ENCODE results near the gene RCN2. TPM values are rescaled to one million over a fixed set of nuclear protein-coding genes. Genes with fewer than 3 reads are reported as not detected.
"Not testable (repeated sequence)": the region's sequence is repeated elsewhere in the genome, so short reads cannot be mapped to it uniquely, and the experiment has no call there.

The RCN2 gene
- total RNA-seq (68.4 and 73.4 TPM in 2 replicates), polyA plus RNA-seq (150 and 160 TPM in 2 replicates)

GRCh38 chr15:76931397-76932134 lies at the start of gene RCN2:
Gene RCN2, plus strand, starts transcription at chr15:76931749. Its CDS starts 93 bp downstream, at chr15:76931842.
- Histone ChIP-seq H3K4me1 (ENCODE audit: low read depth) (peaks cover 13% of the 10 kb centered on the region), H3K9me3 (ENCODE audit: low read depth) (no peaks in the 10 kb centered on the region)
- TF ChIP-seq CTCF (IDR thresholded peaks at IDR 0.05; ENCODE audit: low read depth, low read length) = no peak

GRCh38 chr15:76885212-76885611 lies 46.3 kb upstream of the RCN2 start:
- H3K36me3 ChIP-seq = peaks cover 6% of the 10 kb centered on the region
- no peak for DNase-seq (ENCODE audit: low read depth in 1 of 2, low spot score in 1 of 2)
- H3K9me3 ChIP-seq (ENCODE audit: low read depth) = no peaks in the 10 kb centered on the region
- no peak overlapping the region for H3K27ac ChIP-seq
- no peak for TF ChIP-seq CTCF (IDR thresholded peaks at IDR 0.05; ENCODE audit: low read depth, low read length)
- H3K27me3 ChIP-seq = no peaks in the 10 kb centered on the region
- no peaks in the 10 kb centered on the region for H3K4me1 ChIP-seq (ENCODE audit: low read depth)
- H3K4me3 ChIP-seq = no peak overlapping the region

More at GRCh38 chr15:76931397-76932134, at the start of gene RCN2:
- H3K36me3 ChIP-seq = peaks cover 23% of the 10 kb centered on the region
- H3K27ac ChIP-seq = peak within 1 kb of the TSS; percentile 87
- peak; percentile 97 to 98 for DNase-seq (ENCODE audit: low read depth in 1 of 2, low spot score in 1 of 2)
- peak within 1 kb of the TSS; percentile 73 for H3K4me3 ChIP-seq
- no peaks in the 10 kb centered on the region for H3K27me3 ChIP-seq

- H3K9me3 ChIP-seq (ENCODE audit: low read depth); H3K36me3 ChIP-seq; H3K27ac ChIP-seq; H3K4me3 ChIP-seq; H3K27me3 ChIP-seq; DNase-seq (ENCODE audit: low read depth in 1 of 2, low spot score in 1 of 2); H3K4me1 ChIP-seq (ENCODE audit: low read depth): not testable (repeated sequence)
Observed at GRCh38 chr15:76887280-76888141, 44.0 kb upstream of the RCN2 start.

GRCh38 chr15:76892836-76893235 lies 38.7 kb upstream of the RCN2 start:
- not testable (repeated sequence) for H3K27me3 ChIP-seq; H3K36me3 ChIP-seq; H3K27ac ChIP-seq; H3K9me3 ChIP-seq (ENCODE audit: low read depth); DNase-seq (ENCODE audit: low read depth in 1 of 2, low spot score in 1 of 2); H3K4me1 ChIP-seq (ENCODE audit: low read depth); H3K4me3 ChIP-seq

GRCh38 chr15:76894174-76894573 lies 37.4 kb upstream of the RCN2 start:
- Histone ChIP-seq H3K9me3 (ENCODE audit: low read depth) (no peaks in the 10 kb centered on the region), H3K4me3 (no peak overlapping the region), H3K27ac (no peak overlapping the region), H3K4me1 (ENCODE audit: low read depth) (no peaks in the 10 kb centered on the region), H3K36me3 (no peaks in the 10 kb centered on the region), H3K27me3 (no peaks in the 10 kb centered on the region)
- no peak for TF ChIP-seq CTCF (IDR thresholded peaks at IDR 0.05; ENCODE audit: low read depth, low read length)
- DNase-seq (ENCODE audit: low read depth in 1 of 2, low spot score in 1 of 2) = no peak

- Histone ChIP-seq H3K4me3 (no peak overlapping the region), H3K36me3 (no peaks in the 10 kb centered on the region), H3K9me3 (ENCODE audit: low read depth) (no peaks in the 10 kb centered on the region), H3K27ac (no peak overlapping the region), H3K27me3 (no peaks in the 10 kb centered on the region), H3K4me1 (ENCODE audit: low read depth) (peaks cover under 1% of the 10 kb centered on the region)
- no peak for DNase-seq (ENCODE audit: low read depth in 1 of 2, low spot score in 1 of 2)
- TF ChIP-seq CTCF (IDR thresholded peaks at IDR 0.05; ENCODE audit: low read depth, low read length) = no peak
Observed at GRCh38 chr15:76898102-76898501, 33.4 kb upstream of the RCN2 start.

GRCh38 chr15:76899176-76899930 lies 32.2 kb upstream of the RCN2 start:
- H3K27me3 ChIP-seq; H3K4me1 ChIP-seq (ENCODE audit: low read depth); H3K4me3 ChIP-seq; H3K9me3 ChIP-seq (ENCODE audit: low read depth); H3K36me3 ChIP-seq; H3K27ac ChIP-seq; DNase-seq (ENCODE audit: low read depth in 1 of 2, low spot score in 1 of 2): not testable (repeated sequence)

- not testable (repeated sequence) for DNase-seq (ENCODE audit: low read depth in 1 of 2, low spot score in 1 of 2); H3K4me1 ChIP-seq (ENCODE audit: low read depth); H3K27me3 ChIP-seq
Observed at GRCh38 chr15:76899931-76900310, 31.6 kb upstream of the RCN2 start.

More at GRCh38 chr15:76899931-76900310, 31.6 kb upstream of the RCN2 start:
- not testable (repeated sequence) for H3K36me3 ChIP-seq; H3K9me3 ChIP-seq (ENCODE audit: low read depth); H3K4me3 ChIP-seq; H3K27ac ChIP-seq
